Stomach (tissue), 4 donors: Measurements from ENCODE around the gene MAP9.

Source experiments
- EP300 ChIP-seq: sonication (generic); formaldehyde crosslinking; IDR thresholded peaks from one replicate; pipeline ENCODE4 v1.6.1; 2017; ENCODE audit warnings: antibody characterized with exemption
- POLR2A ChIP-seq, 4 donors: fragments of 450-650 bp; IDR thresholded peaks; one replicate each; pipeline ENCODE4 v1.6.1; 2016; ENCODE audit warnings: antibody characterized with exemption in 4 of 4, control low read depth in 2 of 4, mild to moderate bottlenecking in 1 of 4, moderate library complexity in 1 of 4
- TF ChIP-seq, protein P1 (sequence below), 7 experiments: fragments of 450-650 bp in 4 of 7; fragments of 200-600 bp in 3 of 7; sonication (generic) in 3 of 7; IDR thresholded peaks; one replicate each; pipeline ENCODE4 v1.5.1; 2016 to 2019; ENCODE audit warnings: antibody characterized with exemption in 7 of 7, control low read depth in 2 of 7, mild to moderate bottlenecking in 1 of 7

DNA sequence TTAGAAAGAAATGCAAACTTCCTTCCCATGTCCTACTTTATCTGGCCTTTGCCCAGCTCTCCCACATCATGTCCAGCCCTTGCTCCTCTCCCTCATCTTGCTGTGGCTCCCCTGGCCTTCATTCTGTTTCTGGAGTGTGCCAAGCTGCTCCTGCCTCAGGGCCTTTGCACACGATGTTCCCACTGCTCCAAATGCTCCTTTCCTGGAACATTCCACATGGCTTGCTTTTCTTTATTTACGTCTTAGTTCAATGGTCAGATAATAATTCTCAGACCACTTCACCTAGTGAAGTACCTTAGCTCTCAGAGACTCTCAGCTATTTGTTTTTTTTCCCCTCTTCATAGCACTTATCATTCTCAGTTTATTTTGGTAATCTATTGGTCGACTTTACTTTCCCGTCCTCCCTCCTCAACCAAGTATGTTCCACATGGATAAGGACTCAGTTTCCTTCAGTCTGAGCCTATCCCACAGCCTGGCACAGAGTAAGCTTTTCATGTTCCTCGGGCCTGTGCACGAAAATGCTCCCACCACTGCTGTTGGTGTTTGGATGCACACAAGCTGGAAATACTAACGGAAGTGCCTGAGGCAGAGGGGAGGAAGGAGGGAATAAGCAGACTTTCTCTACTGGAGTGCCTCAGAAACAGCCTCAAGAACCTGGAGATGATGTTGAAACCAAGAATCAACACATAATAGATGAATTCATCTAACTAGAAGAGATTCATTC lies 23.4 kb upstream of the MAP9 start:
- TF ChIP-seq, protein P1, sequence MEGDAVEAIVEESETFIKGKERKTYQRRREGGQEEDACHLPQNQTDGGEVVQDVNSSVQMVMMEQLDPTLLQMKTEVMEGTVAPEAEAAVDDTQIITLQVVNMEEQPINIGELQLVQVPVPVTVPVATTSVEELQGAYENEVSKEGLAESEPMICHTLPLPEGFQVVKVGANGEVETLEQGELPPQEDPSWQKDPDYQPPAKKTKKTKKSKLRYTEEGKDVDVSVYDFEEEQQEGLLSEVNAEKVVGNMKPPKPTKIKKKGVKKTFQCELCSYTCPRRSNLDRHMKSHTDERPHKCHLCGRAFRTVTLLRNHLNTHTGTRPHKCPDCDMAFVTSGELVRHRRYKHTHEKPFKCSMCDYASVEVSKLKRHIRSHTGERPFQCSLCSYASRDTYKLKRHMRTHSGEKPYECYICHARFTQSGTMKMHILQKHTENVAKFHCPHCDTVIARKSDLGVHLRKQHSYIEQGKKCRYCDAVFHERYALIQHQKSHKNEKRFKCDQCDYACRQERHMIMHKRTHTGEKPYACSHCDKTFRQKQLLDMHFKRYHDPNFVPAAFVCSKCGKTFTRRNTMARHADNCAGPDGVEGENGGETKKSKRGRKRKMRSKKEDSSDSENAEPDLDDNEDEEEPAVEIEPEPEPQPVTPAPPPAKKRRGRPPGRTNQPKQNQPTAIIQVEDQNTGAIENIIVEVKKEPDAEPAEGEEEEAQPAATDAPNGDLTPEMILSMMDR (IDR thresholded peaks at IDR 0.05): no peak
- TF ChIP-seq EP300: no peak
- no peak for TF ChIP-seq POLR2A (IDR thresholded peaks at IDR 0.05)
